Dedifferentiated amniotic fluid mesenchymal stem cell (primary cell): ENCODE measurements around the gene RHPN2.
"Not testable (repeated sequence)": the region's sequence is repeated elsewhere in the genome, so short reads cannot be mapped to it uniquely, and the experiment has no call there.

ENCODE experiments used
- DNase-seq: peaks from one replicate; pipeline ENCODE4 v3.0.0-alpha.2; 2016; ENCODE audit errors: extremely low spot score

Gene RHPN2

DNA sequence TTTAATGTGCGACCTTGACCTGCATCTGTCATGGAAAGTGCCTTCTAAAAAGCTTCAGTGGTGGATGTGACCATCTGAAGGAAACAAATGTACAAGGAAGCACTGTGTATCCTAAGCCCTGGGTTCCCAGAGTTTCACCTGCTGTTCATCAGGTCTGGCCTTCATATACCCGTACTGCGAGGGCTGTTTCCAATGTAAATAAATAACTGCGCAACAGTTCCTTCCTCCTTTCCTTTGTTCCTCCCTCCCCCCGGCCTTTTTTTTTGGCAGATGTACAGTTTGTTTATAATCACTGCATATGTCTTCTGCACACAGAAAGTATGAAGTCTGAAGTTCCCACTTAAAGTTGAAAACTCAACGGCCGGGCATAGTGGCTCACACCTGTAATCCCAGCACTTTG, 87.4 kb downstream of the RHPN2 start:
- no peak for DNase-seq

DNA sequence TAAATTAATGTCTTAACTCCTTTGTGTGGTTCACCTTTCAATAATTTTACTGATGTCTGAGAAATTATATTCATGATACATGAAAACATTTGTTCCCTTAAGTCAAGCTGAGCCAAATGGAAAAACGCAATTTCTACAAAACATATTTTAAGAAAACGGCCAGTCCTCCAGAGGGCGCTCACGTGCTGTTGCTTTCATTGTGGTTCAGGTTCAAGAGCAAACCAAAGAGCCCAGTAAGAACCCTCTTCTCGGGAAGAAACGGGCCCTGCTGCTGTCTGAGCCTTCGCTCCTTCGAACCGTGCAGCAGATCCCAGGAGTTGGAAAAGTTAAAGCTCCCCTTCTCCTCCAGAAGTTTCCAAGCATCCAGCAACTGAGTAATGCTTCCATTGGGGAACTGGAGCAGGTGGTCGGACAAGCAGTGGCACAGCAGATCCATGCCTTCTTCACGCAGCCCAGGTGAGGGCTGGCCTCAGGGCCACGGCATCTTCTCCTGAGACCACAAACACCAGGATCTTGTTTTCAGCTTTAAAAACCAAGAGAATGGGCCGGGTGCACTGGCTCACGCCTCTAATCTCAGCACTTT, 88.4 kb downstream of the RHPN2 start:
- peak; percentile 61 for DNase-seq

GRCh38 chr19:32971715-32972540, 92.8 kb downstream of the RHPN2 start, which contains the start of the genes CEP89 and FAAP24:
Gene CEP89, minus strand, starts transcription at chr19:32971958. Its CDS starts 84 bp downstream, at chr19:32971874.
Gene FAAP24, plus strand, starts transcription at chr19:32972242. Its CDS starts 955 bp downstream, at chr19:32973197.
- peak; percentile 99 for DNase-seq

GRCh38 chr19:32971012-32971595, 93.6 kb downstream of the RHPN2 start:
- DNase-seq, result no peak

DNA sequence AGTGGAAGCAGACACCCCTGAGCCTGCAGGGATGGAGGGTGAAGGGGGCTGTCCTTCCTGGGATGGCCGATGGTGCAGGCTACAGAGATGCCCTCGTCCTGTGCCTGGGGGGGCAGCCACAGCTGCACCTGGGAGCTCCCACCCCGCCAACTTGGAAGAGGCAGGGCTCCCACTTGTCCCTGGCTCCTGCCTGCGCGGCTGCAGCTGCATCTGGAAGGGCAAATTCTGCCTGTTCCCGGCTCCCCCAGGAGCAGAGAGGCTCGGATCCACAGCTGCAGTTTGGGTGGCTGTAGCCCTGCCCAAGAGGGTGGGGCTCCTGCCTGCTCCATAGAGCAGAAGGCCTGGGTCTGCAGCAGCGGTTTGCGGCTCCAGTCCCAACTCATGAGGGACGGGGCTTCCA, 95.1 kb downstream of the RHPN2 start:
- DNase-seq, result no peak

GRCh38 chr19:32966750-32967149, 97.9 kb downstream of the RHPN2 start:
- no peak for DNase-seq

DNA sequence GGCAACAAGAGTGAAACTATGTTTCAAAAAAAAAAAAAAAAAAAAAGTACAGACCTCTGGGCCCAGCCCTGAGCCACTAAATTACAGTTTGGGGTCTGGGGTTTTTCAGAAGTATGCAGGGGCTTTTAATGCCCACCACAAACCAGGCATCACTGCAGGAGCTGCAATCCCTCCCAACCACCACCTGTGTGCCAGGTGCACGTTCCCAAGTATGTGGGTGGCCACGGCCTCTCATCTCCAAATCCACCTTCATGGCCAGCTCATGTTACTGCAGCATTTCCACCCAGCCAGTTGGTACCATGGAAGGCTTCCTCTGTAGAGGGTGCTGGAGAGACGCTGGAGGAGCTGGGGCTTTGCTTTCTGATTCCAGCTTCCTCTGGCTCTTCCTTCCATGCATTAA, 119.4 kb downstream of the RHPN2 start:
- DNase-seq, result no peak

DNA sequence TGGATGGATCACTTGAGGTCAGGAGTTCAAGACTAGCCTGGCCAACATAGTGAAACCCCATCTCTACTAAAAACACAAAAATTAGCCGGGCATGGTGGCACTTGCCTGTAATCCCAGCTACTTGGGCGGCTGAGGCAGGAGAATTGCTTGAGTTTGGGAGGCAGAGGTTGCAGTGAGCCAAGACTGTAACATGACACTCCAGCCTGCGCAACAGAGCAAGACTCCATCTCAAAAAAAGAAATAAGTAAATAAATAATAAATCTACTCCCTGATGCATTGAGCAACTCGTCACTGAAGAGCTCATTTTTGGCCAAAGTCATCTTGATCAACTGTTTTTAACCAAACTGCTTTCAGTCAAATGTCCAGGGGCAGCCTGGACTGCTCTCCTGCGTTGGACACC, 123.4 kb downstream of the RHPN2 start:
- not testable (repeated sequence) for DNase-seq

GRCh38 chr19:32936065-32936464, 128.6 kb downstream of the RHPN2 start:
- DNase-seq, result no peak

DNA sequence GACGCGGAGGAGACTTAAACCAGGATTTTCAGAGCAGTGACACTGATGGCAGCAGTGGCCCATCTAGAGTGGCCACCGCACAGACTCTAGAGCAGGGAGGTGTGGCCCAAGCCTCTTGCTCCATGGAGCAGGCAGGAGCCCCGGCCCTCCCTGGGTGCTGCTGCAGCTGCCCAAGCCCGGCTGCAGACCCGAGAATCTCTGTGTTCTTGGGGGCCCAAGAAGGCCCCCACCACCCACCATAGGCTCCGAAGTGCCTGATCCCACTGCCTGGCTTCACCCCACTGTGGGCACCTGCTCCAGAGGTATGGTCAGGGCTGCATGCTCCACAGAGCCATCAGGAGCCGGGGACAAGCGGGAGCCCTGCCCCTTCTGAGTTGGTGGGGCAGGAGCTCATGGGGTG, 129.1 kb downstream of the RHPN2 start:
- DNase-seq, result no peak

DNA sequence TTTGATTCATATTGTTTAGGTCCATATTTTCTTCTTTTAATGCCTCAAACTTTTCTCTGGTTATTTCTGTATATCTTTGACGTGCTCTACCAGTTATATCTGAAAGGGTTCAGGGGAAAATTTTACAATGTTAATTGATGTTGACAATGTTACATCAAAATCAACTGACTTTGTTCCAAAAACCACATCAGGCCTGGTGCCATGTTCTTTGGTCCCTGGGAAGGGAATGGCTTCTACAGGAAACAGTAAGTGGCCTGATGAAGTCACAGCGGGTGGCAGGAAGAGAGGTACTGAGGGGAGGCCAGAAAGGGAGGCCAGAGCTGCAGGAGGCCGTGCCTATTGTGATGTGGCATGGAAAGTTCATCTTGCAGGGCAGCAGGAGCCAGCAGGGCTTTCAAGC, 131.1 kb downstream of the RHPN2 start:
- no peak for DNase-seq

DNA sequence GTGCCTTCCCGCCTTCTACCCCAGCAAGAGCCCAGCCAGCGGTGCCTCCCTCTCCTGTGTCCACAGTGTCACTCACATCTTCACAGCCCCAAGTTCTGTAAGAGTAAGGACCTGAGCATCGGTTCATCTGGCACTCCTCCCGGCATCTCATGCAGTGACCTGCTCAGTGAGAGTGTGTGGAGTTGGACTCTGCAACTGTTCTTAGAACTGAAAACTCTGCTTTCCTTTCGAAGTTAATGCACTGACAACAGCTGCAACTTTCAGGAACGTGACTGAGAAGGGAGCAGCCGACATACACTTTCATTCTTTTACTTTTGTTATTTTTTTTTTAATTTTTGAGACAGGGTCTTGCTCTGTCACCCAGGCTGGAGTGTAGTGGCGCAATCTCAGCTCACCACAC, 134.1 kb downstream of the RHPN2 start:
- DNase-seq, result no peak

DNA sequence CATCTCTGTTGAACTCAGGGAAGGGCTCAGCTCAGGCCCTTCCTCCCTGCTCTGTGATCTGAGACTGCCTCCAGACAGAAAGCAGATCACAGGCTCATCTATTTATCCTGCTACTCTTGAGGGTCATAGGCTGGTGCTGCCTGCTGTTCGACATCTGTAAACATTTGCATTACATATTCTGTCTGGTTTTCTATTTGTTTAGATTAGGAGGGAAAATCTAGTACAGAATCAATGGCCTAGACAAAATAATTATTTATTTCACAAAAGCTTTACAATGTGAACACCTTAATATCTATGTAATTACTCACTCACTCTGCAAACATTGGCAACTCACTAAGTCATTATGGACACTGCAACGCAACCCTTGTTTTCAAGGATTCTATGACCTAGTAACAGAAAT, 135.9 kb downstream of the RHPN2 start:
- no peak for DNase-seq
